ENCODE data around the gene TEN1.
"Not testable (repeated sequence)": the region's sequence is repeated elsewhere in the genome, so short reads cannot be mapped to it uniquely, and the experiment has no call there.

Gene TEN1

DNA sequence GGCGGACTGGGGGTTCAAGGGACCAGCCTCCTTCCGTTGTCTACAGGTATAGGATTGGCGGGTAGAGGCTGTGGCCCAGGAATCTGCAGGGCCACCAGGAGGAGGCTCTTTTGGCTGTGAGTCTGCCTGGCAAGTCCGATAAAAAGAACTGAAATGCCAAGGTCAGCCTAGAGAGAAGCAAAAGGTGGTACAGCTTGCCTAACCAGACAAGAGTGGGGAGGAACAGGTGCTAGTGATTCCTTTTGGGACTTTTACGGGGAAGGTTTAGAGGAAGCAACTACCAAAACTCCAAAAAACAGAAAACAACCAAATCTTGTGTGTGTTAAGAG lies 53.7 kb downstream of the TEN1 start:
- DNase-seq, result no peak

DNA sequence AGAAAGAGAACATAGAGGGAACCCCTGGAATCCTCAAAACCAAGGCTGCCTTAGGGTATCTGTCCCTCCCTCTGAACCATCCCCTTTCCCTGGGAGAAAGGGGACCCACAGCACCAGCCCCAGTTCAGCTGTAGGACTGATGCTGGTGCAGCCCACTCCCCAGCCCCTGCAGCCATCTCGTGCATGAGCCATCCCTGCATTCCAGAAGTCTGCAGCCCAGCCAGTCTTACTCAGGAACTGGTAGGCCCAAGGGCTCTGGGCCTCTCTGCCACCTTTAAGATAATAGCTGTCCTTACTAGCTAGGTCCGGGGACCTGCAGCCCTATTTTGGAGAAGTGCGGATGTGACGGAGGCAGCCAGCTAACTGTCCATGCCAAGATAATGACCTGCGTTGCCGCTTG lies 54.1 kb downstream of the TEN1 start:
- no peak for DNase-seq

DNA sequence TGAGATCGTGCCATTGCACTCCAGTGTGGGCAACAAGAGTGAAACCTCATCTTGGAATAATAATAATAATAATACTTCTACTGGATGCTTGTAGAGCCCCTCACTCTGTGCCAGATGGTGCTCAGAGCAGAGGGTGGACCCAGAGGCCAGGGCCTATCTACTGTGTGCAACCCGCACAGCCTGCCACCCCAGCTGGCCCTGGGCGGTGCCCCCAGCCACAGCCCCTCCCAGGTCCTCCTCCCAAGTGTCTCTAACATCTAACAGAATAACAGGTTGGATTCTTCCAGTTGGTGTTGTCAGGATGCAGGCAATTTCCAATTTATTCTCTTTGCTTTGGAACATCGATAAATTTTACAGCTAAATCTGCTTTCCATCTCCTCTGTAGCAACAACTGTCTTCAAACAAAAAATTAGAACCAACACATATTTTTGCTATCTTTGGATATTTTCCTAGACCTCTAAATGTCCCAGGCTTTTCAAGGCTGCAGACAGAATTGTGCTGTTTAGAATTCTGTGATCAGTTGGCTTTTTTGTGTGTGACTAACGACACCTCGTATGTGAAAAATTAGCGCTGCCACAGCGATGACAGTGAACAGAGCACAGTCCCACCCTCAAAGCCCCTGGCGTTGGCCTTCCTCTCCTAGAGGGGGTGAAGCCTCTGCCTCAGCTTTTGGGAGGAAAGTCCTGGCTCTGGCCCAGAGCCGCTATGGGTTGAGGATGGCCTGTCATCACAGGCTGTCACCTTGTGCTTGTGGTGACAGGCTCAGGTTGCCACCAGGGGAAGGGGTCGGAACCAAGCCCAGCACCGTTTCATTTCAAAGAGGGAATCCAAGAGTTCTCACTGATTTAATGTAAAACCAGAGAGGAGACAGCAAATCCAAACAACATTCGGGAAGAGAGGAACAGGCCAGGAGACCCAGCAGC lies 55.6 kb downstream of the TEN1 start:
- DNase-seq, result no peak

- DNase-seq, result no peak
These were observed 57.6 kb downstream of the TEN1 start for GRCh38 chr17:76036497-76037261.

DNA sequence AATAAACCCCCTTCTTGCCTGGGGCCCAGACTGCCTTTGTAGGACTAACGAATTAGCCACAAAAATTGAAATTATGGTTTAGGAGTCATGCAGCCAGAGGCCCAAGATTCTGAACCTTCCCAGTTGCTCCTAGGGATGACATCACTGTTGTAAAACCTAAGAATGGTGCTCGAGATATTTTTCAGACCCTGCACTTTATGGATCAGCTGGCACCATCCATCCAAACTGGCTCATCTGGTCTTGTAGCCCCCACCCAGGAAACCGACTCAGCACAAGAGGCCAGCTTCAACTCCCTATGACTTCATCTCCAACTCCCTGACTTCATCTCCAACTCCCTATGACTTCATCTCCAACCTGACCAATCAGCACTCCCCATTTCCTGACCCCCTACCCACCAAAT lies 59.0 kb downstream of the TEN1 start:
- DNase-seq, result no peak

GRCh38 chr17:76039121-76039520 lies 60.1 kb downstream of the TEN1 start:
- DNase-seq, result no peak

DNA sequence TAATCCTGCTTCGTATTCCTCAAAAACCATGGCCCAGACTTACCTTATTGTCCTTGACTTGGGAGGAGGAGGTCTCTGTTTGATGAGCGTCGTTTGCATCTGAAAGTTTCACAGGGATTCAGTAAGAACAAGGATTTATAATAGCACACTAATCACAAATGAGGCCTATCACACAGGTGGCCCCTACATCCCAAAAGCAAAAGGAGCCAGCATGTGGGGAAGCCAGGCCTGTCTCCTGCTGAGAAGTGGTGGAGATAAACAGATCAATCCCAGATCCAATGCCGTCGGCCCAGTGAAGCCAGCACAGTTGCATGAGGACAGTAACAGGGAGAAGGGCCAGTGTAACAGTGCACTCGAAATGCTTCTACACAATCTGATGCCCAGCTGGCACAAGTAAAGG lies 61.3 kb downstream of the TEN1 start:
- no peak for DNase-seq

GRCh38 chr17:76042868-76043267 lies 63.8 kb downstream of the TEN1 start:
- not testable (repeated sequence) for DNase-seq

DNA sequence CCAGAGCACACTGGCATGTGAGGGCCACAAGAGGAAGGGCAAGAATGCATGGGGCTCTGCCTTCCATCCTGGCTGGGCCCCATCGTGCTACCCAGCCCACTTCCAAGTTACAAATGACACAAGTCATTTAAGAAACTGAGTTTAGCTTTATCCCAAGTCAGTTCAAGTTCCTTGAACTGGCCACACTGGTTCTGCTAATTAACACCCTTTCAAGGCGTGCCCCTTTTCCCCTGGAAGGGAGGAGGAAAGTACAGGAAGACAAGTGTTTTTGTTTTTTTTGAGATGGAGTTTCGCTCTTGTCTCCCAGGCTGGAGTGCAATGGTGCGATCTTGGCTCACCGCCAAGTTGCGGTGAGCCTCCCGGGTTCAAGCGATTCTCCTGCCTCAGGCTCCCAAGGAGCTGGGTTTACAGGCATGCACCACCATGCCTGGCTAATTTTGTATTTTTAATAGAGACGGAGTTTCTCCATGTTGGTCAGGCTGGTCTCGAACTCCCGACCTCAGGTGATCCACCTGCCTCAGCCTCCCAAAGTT lies 65.5 kb downstream of the TEN1 start:
- DNase-seq, result not testable (repeated sequence)

DNA sequence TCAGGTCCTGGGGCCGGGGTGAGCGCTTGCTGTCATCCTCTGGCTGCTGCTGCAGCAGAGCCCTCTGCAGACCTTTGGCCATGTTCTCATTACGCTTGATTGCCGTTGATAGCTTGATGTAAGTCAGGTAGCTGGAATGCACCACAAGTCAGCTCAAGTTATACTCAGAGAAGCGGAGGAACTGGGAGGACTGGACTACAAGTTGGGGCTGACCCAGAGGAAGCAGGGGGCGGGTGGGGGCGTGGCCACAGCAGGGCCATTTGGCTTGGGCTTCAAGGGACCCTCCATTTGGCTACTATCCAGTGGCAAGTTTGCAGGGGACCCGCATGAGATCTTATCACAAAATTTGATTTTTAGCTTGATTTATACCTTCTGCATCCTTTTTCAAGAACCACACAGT lies 67.0 kb downstream of the TEN1 start:
- DNase-seq, result no peak

GRCh38 chr17:76048025-76048605 lies 69.1 kb downstream of the TEN1 start:
- DNase-seq, result no peak

- DNase-seq, result no peak
These were observed 69.7 kb downstream of the TEN1 start for GRCh38 chr17:76048711-76049110.

DNA sequence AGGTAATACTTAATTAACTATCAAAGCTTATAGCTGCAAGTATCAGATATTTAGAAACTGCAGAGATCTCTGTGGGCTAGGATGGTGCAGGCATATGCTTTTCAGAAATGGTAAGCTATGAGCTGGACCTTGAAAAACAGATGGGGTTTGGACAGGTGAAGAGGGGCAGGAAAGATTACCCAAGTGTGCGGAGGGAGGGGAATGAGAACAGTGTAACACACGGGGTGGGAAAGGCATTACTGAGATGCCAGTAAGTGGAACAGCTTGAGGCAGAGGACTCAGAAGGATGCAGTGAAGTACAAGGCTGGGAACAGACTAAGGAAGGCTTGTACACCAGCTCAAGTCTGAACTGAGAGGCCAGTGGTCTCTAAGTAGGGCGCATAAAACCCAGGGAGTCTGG lies 70.2 kb downstream of the TEN1 start:
- DNase-seq, result no peak

DNA sequence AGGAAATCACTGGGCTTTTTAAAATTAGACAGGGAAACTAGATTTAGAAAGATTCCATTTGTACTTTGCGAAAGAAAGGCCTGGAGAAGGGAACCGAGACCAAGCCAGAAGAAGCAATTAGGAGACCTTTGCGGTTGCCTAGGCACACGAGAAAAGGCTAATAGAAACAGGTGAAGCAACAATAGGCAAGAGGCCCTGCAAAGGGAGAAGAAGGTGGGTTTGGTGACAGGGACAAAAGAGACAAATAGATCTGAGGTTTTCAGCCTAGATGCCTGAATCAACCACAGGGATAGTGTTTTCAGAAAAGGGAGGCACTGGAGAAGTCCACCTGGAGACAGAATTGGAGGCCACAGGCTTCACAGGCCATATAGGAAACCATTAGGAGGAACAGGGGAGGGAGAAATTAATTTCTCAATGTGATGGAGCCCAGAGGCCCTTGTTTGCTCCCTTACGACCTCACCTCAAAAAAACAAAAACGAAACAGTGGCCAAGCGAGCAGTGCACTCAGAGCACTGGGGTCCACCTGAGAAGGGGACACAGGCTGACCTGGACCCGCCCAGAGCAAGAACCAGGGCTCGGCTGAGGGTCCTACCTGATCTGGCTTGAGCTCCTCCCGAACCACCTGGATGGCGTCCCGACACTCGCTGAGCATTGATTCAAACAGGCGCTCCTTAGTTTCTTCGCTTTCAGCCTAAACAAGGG lies 70.9 kb downstream of the TEN1 start:
- no peak for DNase-seq

Data from NCI-H2171 (cell line).